HCT116 (cell line): Measurements from ENCODE around the gene PLXDC1. TPM values are rescaled to one million over a fixed set of nuclear protein-coding genes. Genes with fewer than 3 reads are reported as not detected.

Source experiments
- ATAC-seq: fragments of 200-7000 bp; cut with Tn5 transposase; 2 replicates; pipeline ENCODE4 v1.9.1; 2020; ENCODE audit warnings: mild to moderate bottlenecking, moderate library complexity
- BruUV-seq: library from RNA; stranded (reverse); fragments of 400-500 nt; replicated peaks from 2 replicates; lab custom pipeline; 2021; lab: Mats Ljungman, UMichigan
- CTCF ChIA-PET: fragments of 300-600 bp; sonication (Branson Sonifier 250); formaldehyde crosslinking; loops from one replicate; lab custom pipeline; 2021; ENCODE audit warnings: antibody characterized with exemption; lab: Charles Lee
- POLR2A ChIA-PET: fragments of 300-600, 350-600 bp; sonication (Branson Sonifier 250); formaldehyde crosslinking; loops from one replicate; lab custom pipeline; 2021; ENCODE audit warnings: antibody characterized with exemption; lab: Charles Lee
- RAD21 ChIA-PET, 2 experiments: fragments of 300-600 bp; sonication (Branson Sonifier 250); formaldehyde crosslinking; loops; one replicate each; lab custom pipeline; 2023; ENCODE audit warnings: low total read pairs in 2 of 2; ENCODE audit not compliant: uncharacterized antibody in 2 of 2, unreplicated experiment in 2 of 2, low non-redundant PET in 1 of 2; lab: Charles Lee
- DNase-seq: peaks from one replicate; pipeline ENCODE4 v3.0.0-alpha.2; 2010; ENCODE audit warnings: low read depth, low spot score
- H2AFZ ChIP-seq: fragments of 200-600 bp; shearing (Covaris generic), sonication (generic); 2 replicates; pipeline ENCODE4 v1.6.1; 2017; ENCODE audit warnings: low read depth, mixed run types, mixed read lengths, antibody characterized with exemption, low read length; ENCODE audit not compliant: poor library complexity, severe bottlenecking
- H3K27ac ChIP-seq: 2 replicates; pipeline ENCODE4 v1.5.1; 2012; ENCODE audit warnings: low read depth, low read length
- H3K27me3 ChIP-seq: fragments of 200-600 bp; sonication (generic); 2 replicates; pipeline ENCODE4 v1.6.1; 2016; ENCODE audit warnings: mixed run types, low read length, mixed read lengths; ENCODE audit not compliant: insufficient read depth
- H3K36me3 ChIP-seq, 2 experiments: fragments of 200-500 bp in 1 of 2; fragments of 200-600 bp in 1 of 2; sonication (Bioruptor generic) in 1 of 2; sonication (generic) in 1 of 2; 2 replicates each; pipeline versions ENCODE4 v1.5.1 to v1.6.1; 2014 to 2016; ENCODE audit warnings: low read length in 2 of 2, inconsistent platforms in 1 of 2, mixed read lengths in 1 of 2, mixed run types in 1 of 2; ENCODE audit not compliant: insufficient read depth in 2 of 2, control insufficient read depth in 1 of 2
- H3K4me1 ChIP-seq, 2 experiments: fragments of 200-600 bp in 1 of 2; sonication (generic) in 1 of 2; 2 replicates each; pipeline versions ENCODE4 v1.5.1 to v1.6.1; 2012 to 2017; ENCODE audit warnings: low read length in 2 of 2, inconsistent platforms in 1 of 2, mild to moderate bottlenecking in 1 of 2, mixed read lengths in 1 of 2, mixed run types in 1 of 2, moderate library complexity in 1 of 2; ENCODE audit not compliant: insufficient read depth in 2 of 2, control insufficient read depth in 1 of 2
- H3K4me2 ChIP-seq: fragments of 200-600 bp; sonication (generic); 2 replicates; pipeline ENCODE4 v1.6.1; 2017; ENCODE audit warnings: mixed run types, low read length, mixed read lengths
- H3K4me3 ChIP-seq, 2 experiments: fragments of 200-600 bp in 1 of 2; sonication (generic) in 1 of 2; replicated peaks in 1 of 2; 2 replicates each; pipeline ENCODE4 v1.5.1; 2011 to 2016; ENCODE audit warnings: low read length in 2 of 2, control low read depth in 1 of 2, low read depth in 1 of 2, mild to moderate bottlenecking in 1 of 2, mixed read lengths in 1 of 2, mixed run types in 1 of 2
- H3K79me2 ChIP-seq: fragments of 200-600 bp; sonication (generic); 2 replicates; pipeline ENCODE4 v1.6.1; 2017; ENCODE audit warnings: mild to moderate bottlenecking, mixed run types, low read length, moderate library complexity, mixed read lengths; ENCODE audit not compliant: insufficient read depth
- H3K9ac ChIP-seq: fragments of 200-600 bp; sonication (generic); 2 replicates; pipeline ENCODE4 v1.6.1; 2016; ENCODE audit warnings: low read length, mixed read lengths
- H3K9me2 ChIP-seq: fragments of 200-600 bp; sonication (generic), shearing (Covaris generic); 2 replicates; pipeline ENCODE4 v1.6.1; 2017; ENCODE audit warnings: mixed run types, mild to moderate bottlenecking, moderate library complexity; ENCODE audit not compliant: insufficient read depth
- H3K9me3 ChIP-seq, 2 experiments: fragments of 200-500 bp in 1 of 2; fragments of 200-600 bp in 1 of 2; sonication (Bioruptor generic) in 1 of 2; sonication (generic) in 1 of 2; 2 replicates each; pipeline ENCODE4 v1.6.1; 2014 to 2017; ENCODE audit warnings: low read length in 2 of 2, mixed read lengths in 2 of 2, inconsistent platforms in 1 of 2, low read depth in 1 of 2, mild to moderate bottlenecking in 1 of 2, mixed run types in 1 of 2, moderate library complexity in 1 of 2; ENCODE audit not compliant: control insufficient read depth in 1 of 2, insufficient read depth in 1 of 2
- H4K20me1 ChIP-seq: fragments of 200-600 bp; sonication (generic), shearing (Covaris generic); 2 replicates; pipeline ENCODE4 v1.6.1; 2017; ENCODE audit warnings: mixed run types, mild to moderate bottlenecking, moderate library complexity; ENCODE audit not compliant: insufficient read depth
- ATF3 ChIP-seq: IDR thresholded peaks from 2 replicates; pipeline ENCODE4 v1.6.1; 2012
- CBX3 ChIP-seq: IDR thresholded peaks from 2 replicates; pipeline ENCODE4 v1.6.1; 2012; ENCODE audit warnings: low read depth
- CEBPB ChIP-seq: IDR thresholded peaks from 2 replicates; pipeline ENCODE4 v1.6.1; 2012; ENCODE audit warnings: low read depth
- CTCF ChIP-seq, 3 experiments: fragments of 200-600 bp in 1 of 3; sonication (generic) in 1 of 3; IDR thresholded peaks in 2 of 3; conservative IDR thresholded peaks in 1 of 3; 2 replicates each; pipeline ENCODE4 v1.5.1; 2012 to 2017; ENCODE audit warnings: low read depth in 2 of 3, low read length in 2 of 3, antibody characterized with exemption in 1 of 3, borderline replicate concordance in 1 of 3, control low read depth in 1 of 3, mild to moderate bottlenecking in 1 of 3, mixed read lengths in 1 of 3, mixed run types in 1 of 3, moderate library complexity in 1 of 3; ENCODE audit not compliant: insufficient read depth in 1 of 3
- ELF1 ChIP-seq: IDR thresholded peaks from 2 replicates; pipeline ENCODE4 v1.6.1; 2012; ENCODE audit warnings: low read depth, borderline replicate concordance
- EZH2phosphoT487 ChIP-seq: fragments of 200-600 bp; IDR thresholded peaks from 2 replicates; pipeline ENCODE4 v1.6.1; 2018; ENCODE audit warnings: antibody characterized with exemption, borderline replicate concordance
- FOSL1 ChIP-seq: IDR thresholded peaks from 2 replicates; pipeline ENCODE4 v1.6.1; 2012; ENCODE audit warnings: low read depth
- JUND ChIP-seq: IDR thresholded peaks from 2 replicates; pipeline ENCODE4 v1.6.1; 2012
- POLR2A ChIP-seq: IDR thresholded peaks from 2 replicates; pipeline ENCODE4 v1.7.0; 2011; ENCODE audit warnings: borderline replicate concordance; ENCODE audit not compliant: insufficient read depth, insufficient read length; ENCODE audit errors: extremely low read depth
- ZBTB33 ChIP-seq: IDR thresholded peaks from 2 replicates; pipeline ENCODE4 v1.6.1; 2011; ENCODE audit warnings: mild to moderate bottlenecking, low read length, moderate library complexity; ENCODE audit not compliant: insufficient replicate concordance; ENCODE audit errors: extremely low read depth
- ZNF274 ChIP-seq: fragments of 200-500 bp; sonication (Bioruptor generic); IDR thresholded peaks from 2 replicates; pipeline ENCODE4 v1.6.1; 2014; ENCODE audit warnings: mild to moderate bottlenecking, low read depth, low read length, inconsistent platforms
- intact Hi-C: fragments of 100-400 bp; cut with micrococcal nuclease; formaldehyde crosslinking; loops from 2 replicates; pipeline ENCODE4 v1.10.0; 2022
- total RNA-seq: library from RNA; stranded (reverse); gene quantifications from one replicate; pipeline ENCODE4 v1.2.1, GENCODE V29; 2021; ENCODE audit not compliant: unreplicated experiment

PLXDC1 gene
- total RNA-seq, 1 experiment from 2014 or later = 1.8 TPM

DNA sequence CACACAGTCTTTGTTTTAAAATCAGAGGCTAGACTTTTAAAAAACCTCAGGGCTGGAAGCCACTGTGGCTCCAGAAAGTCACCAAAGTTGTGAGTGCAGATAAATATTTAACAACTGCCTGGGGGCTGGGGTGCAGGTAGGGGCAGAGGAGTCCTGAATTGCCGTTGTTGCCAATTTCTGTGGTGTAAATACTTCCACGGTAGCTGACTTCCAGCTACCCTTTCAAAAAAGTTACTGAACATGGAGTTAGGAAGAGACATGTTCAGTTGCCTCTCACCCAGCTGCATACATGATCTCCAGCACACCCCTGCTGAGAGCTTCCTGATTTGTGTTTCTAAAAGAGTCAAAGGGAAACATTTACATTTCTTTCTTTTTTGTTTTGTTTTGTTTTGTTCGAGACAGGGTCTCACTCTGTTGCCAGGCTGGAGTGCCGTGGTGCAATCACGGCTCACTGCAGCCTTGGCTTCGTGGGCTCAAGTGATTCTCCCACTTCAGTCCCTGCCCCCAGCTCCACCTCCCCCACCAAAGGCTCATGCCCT is 58.7 kb downstream of the PLXDC1 start:
- Histone ChIP-seq H4K20me1 (no peaks in the 10 kb centered on the region), H3K9me2 (no peaks in the 10 kb centered on the region), H3K79me2 (no peaks in the 10 kb centered on the region), H3K4me3 (no peak overlapping the region), H3K36me3 (no peaks in the 10 kb centered on the region), H3K27ac (no peak overlapping the region), H3K4me2 (no peak overlapping the region), H2AFZ (no peak overlapping the region), H3K4me1 (no peaks in the 10 kb centered on the region), H3K27me3 (no peaks in the 10 kb centered on the region)
- DNase-seq (no peak), ATAC-seq (no peak)
- ChIA-PET RAD21 (no interaction called here), POLR2A (no interaction called here), CTCF (no interaction called here)
- BruUV-seq = no TSS peak
- TF ChIP-seq CTCF (IDR thresholded peaks at IDR 0.05 in 2 of 3, conservative IDR thresholded peaks at IDR 0.05 in 1 of 3; ENCODE audit: borderline replicate concordance in 1 of 3, insufficient read depth in 1 of 3, low read depth in 2 of 3, low read length in 2 of 3) = no peak
- TF ChIP-seq ZNF274 = no peak
- TF ChIP-seq CBX3 = no peak
- TF ChIP-seq POLR2A = no peak
- no peak for TF ChIP-seq JUND
- no peak for TF ChIP-seq ZBTB33
- TF ChIP-seq ATF3 = no peak
- TF ChIP-seq CEBPB = no peak
- no peak for TF ChIP-seq FOSL1
- no peak for TF ChIP-seq ELF1
- no peak for TF ChIP-seq EZH2phosphoT487
- TF ChIP-seq, all 23 proteins: peak for 0
- H3K9me3 ChIP-seq = no peaks in the 10 kb centered on the region
- intact Hi-C loops = no loop called here
- H3K9ac ChIP-seq = no peak overlapping the region
